Peyer's patch (tissue), 4 donors: ENCODE results near the gene LCE7A.

Experiments
- CTCF ChIP-seq, 6 experiments: fragments of 450-650 bp in 4 of 6; fragments of 200-600 bp in 2 of 6; sonication (generic) in 1 of 6; IDR thresholded peaks; one replicate each; pipeline ENCODE4 v1.5.1; 2017 to 2019; ENCODE audit warnings: antibody characterized with exemption in 6 of 6, mild to moderate bottlenecking in 3 of 6, moderate library complexity in 1 of 6
- POLR2A ChIP-seq, 2 donors: fragments of 450-650 bp; IDR thresholded peaks; one replicate each; pipeline ENCODE4 v1.5.1; 2017; ENCODE audit warnings: antibody characterized with exemption in 2 of 2, mild to moderate bottlenecking in 2 of 2, moderate library complexity in 2 of 2

DNA sequence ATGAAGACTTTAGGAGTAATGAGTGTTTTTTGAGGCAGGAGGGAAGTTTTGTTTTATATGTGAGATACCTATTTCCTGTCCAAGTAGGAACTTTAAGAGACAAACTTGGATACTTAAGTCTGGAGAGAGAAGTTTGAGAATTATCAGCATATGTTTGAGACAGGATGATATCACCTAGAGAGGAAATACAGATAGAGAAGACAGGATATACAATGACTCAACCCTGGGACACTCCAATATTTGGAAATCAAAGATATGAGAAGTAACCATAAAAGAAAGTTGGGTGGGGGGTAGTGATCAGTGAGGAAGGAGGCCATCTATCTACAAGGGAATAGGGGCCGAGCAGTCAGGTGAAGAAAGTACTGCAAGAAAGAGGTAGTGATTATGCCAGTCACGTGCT lies 6.5 kb downstream of the LCE7A start:
- TF ChIP-seq POLR2A (IDR thresholded peaks at IDR 0.05) (no peak), CTCF (IDR thresholded peaks at IDR 0.05) (no peak)
